GM06990 (cell line): ENCODE measurements around the gene RBBP5.

Experiments
- DNase-seq: peaks from one replicate; pipeline ENCODE4 v3.0.0-alpha.2; 2011; ENCODE audit not compliant: insufficient read length; ENCODE audit errors: extremely low read depth
- H3K27me3 ChIP-seq: replicated peaks from 2 replicates; pipeline ENCODE4 v1.6.0; 2011; ENCODE audit warnings: low read length; ENCODE audit not compliant: control insufficient read depth, insufficient read depth
- H3K36me3 ChIP-seq: 2 replicates; pipeline ENCODE4 v1.5.1; 2011; ENCODE audit warnings: low read length; ENCODE audit not compliant: control insufficient read depth, insufficient read depth
- H3K4me3 ChIP-seq: replicated peaks from 2 replicates; pipeline ENCODE4 v1.5.1; 2011; ENCODE audit warnings: low read depth, mild to moderate bottlenecking, control low read depth, low read length
- CTCF ChIP-seq: IDR thresholded peaks from 2 replicates; pipeline ENCODE4 v1.5.1; 2011; ENCODE audit warnings: low read length, control low read depth, mild to moderate bottlenecking, inconsistent platforms; ENCODE audit not compliant: insufficient read depth, poor library complexity, severe bottlenecking

RBBP5 gene

GRCh38 chr1:205041998-205042910 is 79.5 kb downstream of the RBBP5 start:
- DNase-seq: no peak
- no peak overlapping the region for H3K4me3 ChIP-seq
- peaks cover 4% of the 10 kb centered on the region for H3K27me3 ChIP-seq
- TF ChIP-seq CTCF: no peak
- no peaks in the 10 kb centered on the region for H3K36me3 ChIP-seq

- no peak for TF ChIP-seq CTCF
- peaks cover 3% of the 10 kb centered on the region for H3K27me3 ChIP-seq
- no peaks in the 10 kb centered on the region for H3K36me3 ChIP-seq
- DNase-seq: no peak
- no peak overlapping the region for H3K4me3 ChIP-seq
These were observed 80.6 kb downstream of the RBBP5 start for GRCh38 chr1:205041001-205041715.

GRCh38 chr1:205038132-205038786 is 83.5 kb downstream of the RBBP5 start:
- TF ChIP-seq CTCF: no peak
- H3K4me3 ChIP-seq: no peak overlapping the region
- no peak for DNase-seq
- no peaks in the 10 kb centered on the region for H3K36me3 ChIP-seq
- H3K27me3 ChIP-seq: peaks cover 2% of the 10 kb centered on the region; the same call in 1 of the 2 replicates

GRCh38 chr1:205037539-205037938 is 84.2 kb downstream of the RBBP5 start:
- no peaks in the 10 kb centered on the region for H3K36me3 ChIP-seq
- no peak for TF ChIP-seq CTCF
- H3K27me3 ChIP-seq: peaks cover 2% of the 10 kb centered on the region; the same call in 1 of the 2 replicates
- no peak overlapping the region for H3K4me3 ChIP-seq
- no peak for DNase-seq
